IPS-18a (cell line): ENCODE measurements around the gene MIPOL1.

Experiments used
- H3K27ac ChIP-seq: one replicate; pipeline ENCODE4 v1.5.1; 2013; ENCODE audit warnings: low read length
- H3K27me3 ChIP-seq: one replicate; pipeline ENCODE4 v1.6.1; 2013; ENCODE audit warnings: mild to moderate bottlenecking, low read length; ENCODE audit not compliant: control insufficient read depth, insufficient read depth
- H3K36me3 ChIP-seq: one replicate; pipeline ENCODE4 v1.6.1; 2013; ENCODE audit warnings: low read depth, low read length; ENCODE audit not compliant: control insufficient read depth
- H3K4me1 ChIP-seq: one replicate; pipeline ENCODE4 v1.6.1; 2013; ENCODE audit warnings: low read depth, low read length; ENCODE audit not compliant: control insufficient read depth
- H3K4me3 ChIP-seq: one replicate; pipeline ENCODE4 v1.5.1; 2013; ENCODE audit warnings: low read length
- H3K9ac ChIP-seq: one replicate; pipeline ENCODE4 v1.6.1; 2013; ENCODE audit warnings: mild to moderate bottlenecking, low read length, moderate library complexity
- H3K9me3 ChIP-seq: one replicate; pipeline ENCODE4 v1.6.1; 2013; ENCODE audit warnings: low read depth, low read length; ENCODE audit not compliant: control insufficient read depth

Gene MIPOL1

GRCh38 chr14:37592482-37593408 lies 395.0 kb downstream of the MIPOL1 start:
- H3K4me1 ChIP-seq = peaks cover 14% of the 10 kb centered on the region
- peaks cover 98% of the 10 kb centered on the region for H3K27me3 ChIP-seq
- H3K9ac ChIP-seq = no peak overlapping the region
- no peaks in the 10 kb centered on the region for H3K9me3 ChIP-seq
- no peaks in the 10 kb centered on the region for H3K36me3 ChIP-seq
- no peak overlapping the region for H3K4me3 ChIP-seq
- no peak overlapping the region for H3K27ac ChIP-seq

- Histone ChIP-seq H3K27me3 (peaks cover 98% of the 10 kb centered on the region), H3K4me3 (no peak overlapping the region), H3K4me1 (peaks cover 13% of the 10 kb centered on the region), H3K9ac (no peak overlapping the region), H3K9me3 (no peaks in the 10 kb centered on the region), H3K36me3 (no peaks in the 10 kb centered on the region), H3K27ac (no peak overlapping the region)
These were observed 395.9 kb downstream of the MIPOL1 start for GRCh38 chr14:37593511-37594237.

DNA sequence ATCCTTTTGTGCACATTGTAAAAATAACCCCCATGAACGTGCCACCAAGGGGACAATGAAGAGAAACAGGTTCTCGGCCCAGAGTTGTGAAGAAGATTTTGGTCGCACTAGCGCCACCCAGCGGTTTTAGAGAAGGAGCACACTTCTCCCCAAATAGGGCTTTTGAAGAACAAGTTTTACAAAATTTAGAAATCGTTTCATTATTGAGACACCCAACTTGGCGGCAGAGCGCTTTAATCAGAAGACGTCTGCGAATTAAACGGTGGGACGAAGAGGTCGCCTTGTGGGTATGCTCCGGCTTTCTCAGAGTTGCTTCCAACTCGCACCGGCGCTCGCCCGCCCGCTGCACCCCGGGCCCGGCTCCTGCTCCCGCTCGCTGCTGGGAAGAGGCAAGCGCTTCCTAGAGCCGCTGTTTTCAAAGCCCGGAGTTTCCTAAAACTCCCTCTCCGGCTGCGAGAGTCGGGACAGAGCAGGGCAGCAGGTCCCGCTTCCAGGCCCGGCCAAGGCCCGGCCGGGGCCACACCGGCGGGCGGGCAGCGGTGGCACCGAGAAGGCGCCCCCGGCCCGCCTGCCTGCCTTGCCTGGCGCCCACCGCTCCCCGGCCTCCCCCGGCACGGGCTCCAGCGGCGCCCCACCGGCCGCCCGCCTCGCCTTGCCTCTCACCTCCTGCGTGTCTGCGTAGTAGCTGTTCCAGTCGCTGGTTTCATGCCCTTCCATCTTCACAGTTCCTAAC lies 396.7 kb downstream of the MIPOL1 start:
- Histone ChIP-seq H3K27me3 (peaks cover 98% of the 10 kb centered on the region), H3K9ac (no peak overlapping the region), H3K4me1 (peaks cover 13% of the 10 kb centered on the region), H3K36me3 (no peaks in the 10 kb centered on the region), H3K9me3 (no peaks in the 10 kb centered on the region), H3K27ac (no peak overlapping the region), H3K4me3 (peak overlapping the region; percentile 41)

DNA sequence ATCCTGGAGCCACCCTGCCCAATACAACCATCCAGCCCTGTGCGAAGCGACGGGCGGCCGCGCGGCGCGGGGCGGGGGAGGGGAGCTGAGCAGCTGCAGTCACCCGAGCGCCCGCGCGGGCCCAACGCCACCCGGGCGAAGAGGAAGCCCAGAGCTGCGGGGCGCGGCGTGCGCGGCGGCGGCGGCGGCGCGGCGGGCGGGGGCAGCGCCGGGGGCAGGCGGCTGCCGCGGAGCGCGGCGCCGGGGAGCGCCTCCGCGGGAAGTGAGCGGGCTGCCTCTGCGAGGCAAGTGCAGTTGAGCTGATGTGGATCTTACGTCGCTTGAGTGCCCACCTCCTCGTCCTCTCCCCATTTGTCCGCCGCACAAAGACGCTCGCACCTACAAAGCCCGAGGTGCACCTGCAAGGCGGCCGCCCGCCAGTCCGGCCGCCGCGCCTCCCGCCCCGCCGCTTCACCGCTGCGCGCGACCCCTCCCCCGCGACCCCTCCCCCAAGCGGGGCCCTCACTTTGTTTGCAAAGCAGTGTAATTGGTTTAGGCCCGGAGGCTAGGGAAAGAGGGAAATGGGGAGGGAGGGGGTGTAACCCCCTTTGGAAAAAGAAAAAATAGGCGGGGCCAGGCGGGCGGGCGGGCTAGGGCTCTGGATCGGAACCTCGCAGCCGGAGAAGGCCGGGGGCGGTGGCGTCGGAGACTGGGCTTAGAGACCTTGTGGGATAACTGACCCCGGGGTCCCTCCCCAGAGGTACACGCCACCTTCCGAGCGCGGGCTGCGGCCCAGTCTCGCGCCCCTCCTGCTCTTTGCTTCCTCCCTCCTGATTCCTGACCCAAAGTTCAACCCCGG lies 397.5 kb downstream of the MIPOL1 start, which contains the start of the genes FOXA1 and TTC6:
Gene FOXA1 (minus strand): TSS at position 279 of the 838 bp plus-strand sequence. CDS start 277 bp downstream, at position 2.
Gene TTC6 (plus strand): TSS at position 659 of the 838 bp plus-strand sequence. CDS start 26,436 bp downstream, outside the sequence.
- H3K9ac ChIP-seq = no peak within 1 kb of the TSS

DNA sequence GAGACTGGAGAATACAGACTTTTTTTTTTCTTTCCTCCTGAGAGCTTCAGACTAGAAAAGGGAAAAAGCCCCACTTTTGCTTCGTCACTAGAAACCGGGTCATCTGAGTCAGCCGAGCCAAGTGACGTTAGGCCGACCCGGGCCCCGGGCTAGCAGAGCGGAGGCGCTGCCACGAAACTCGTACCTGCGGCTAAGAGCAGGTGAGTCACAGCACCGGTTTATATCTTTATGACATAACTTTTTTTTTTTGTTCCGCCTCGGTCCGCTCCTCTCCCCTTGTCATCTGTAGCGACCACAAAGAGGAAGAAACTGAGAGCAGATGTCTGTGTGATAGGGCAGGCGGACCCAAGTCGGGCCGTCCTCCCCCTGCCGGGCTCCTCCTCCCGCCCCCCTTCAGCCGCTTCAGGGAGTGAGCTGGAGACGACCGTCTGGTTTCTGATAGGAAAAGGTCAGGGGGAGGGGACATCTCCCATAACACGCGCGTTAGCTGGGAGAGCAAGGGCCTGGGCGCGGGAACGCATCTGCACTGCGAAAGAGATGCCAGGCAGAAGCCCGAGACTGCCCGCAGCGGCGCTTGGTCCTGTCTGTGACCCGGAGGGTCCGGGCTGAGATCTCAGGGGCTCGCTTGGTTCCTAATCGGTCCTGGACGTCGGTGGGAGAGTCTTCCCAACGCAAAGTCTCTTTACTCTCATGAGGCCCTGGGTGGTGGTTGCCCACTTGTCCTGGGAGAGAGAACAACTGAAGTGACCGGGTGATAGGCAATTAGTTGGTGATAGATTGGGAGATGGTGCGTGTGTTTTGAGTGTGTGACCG lies 398.3 kb downstream of the MIPOL1 start:
- Histone ChIP-seq H3K4me1 (peaks cover 18% of the 10 kb centered on the region), H3K9ac (no peak overlapping the region), H3K27ac (no peak overlapping the region), H3K27me3 (peaks cover 98% of the 10 kb centered on the region), H3K4me3 (peak overlapping the region; percentile 48), H3K9me3 (no peaks in the 10 kb centered on the region), H3K36me3 (no peaks in the 10 kb centered on the region)

More for the DNA sequence above, 397.5 kb downstream of the MIPOL1 start, which contains the start of the genes FOXA1 and TTC6:
- Histone ChIP-seq H3K4me3 (peak within 1 kb of the TSS; percentile 48), H3K27me3 (peaks cover 98% of the 10 kb centered on the region), H3K4me1 (peaks cover 13% of the 10 kb centered on the region), H3K9me3 (no peaks in the 10 kb centered on the region), H3K36me3 (no peaks in the 10 kb centered on the region), H3K27ac (no peak within 1 kb of the TSS)

GRCh38 chr14:37596790-37597472 lies 399.2 kb downstream of the MIPOL1 start:
- no peak overlapping the region for H3K9ac ChIP-seq
- no peak overlapping the region for H3K27ac ChIP-seq
- H3K4me1 ChIP-seq = peaks cover 15% of the 10 kb centered on the region
- no peaks in the 10 kb centered on the region for H3K9me3 ChIP-seq
- no peaks in the 10 kb centered on the region for H3K36me3 ChIP-seq
- H3K27me3 ChIP-seq = peaks cover 98% of the 10 kb centered on the region
- no peak overlapping the region for H3K4me3 ChIP-seq

- Histone ChIP-seq H3K9ac (no peak overlapping the region), H3K27me3 (peaks cover 98% of the 10 kb centered on the region), H3K27ac (no peak overlapping the region), H3K36me3 (no peaks in the 10 kb centered on the region), H3K4me3 (no peak overlapping the region), H3K9me3 (no peaks in the 10 kb centered on the region), H3K4me1 (peaks cover 15% of the 10 kb centered on the region)
These were observed 399.8 kb downstream of the MIPOL1 start for GRCh38 chr14:37597538-37597913.

GRCh38 chr14:37597914-37598746 lies 400.4 kb downstream of the MIPOL1 start:
- H3K9me3 ChIP-seq = no peaks in the 10 kb centered on the region
- H3K4me3 ChIP-seq = peak overlapping the region; percentile 37
- H3K9ac ChIP-seq = no peak overlapping the region
- H3K27ac ChIP-seq = no peak overlapping the region
- H3K36me3 ChIP-seq = no peaks in the 10 kb centered on the region
- H3K4me1 ChIP-seq = peaks cover 15% of the 10 kb centered on the region
- H3K27me3 ChIP-seq = peaks cover 98% of the 10 kb centered on the region

GRCh38 chr14:37598747-37599506 lies 401.2 kb downstream of the MIPOL1 start:
- peak overlapping the region; percentile 49 for H3K4me3 ChIP-seq
- peaks cover 15% of the 10 kb centered on the region for H3K4me1 ChIP-seq
- H3K36me3 ChIP-seq = no peaks in the 10 kb centered on the region
- no peaks in the 10 kb centered on the region for H3K9me3 ChIP-seq
- no peak overlapping the region for H3K9ac ChIP-seq
- H3K27ac ChIP-seq = no peak overlapping the region
- peaks cover 98% of the 10 kb centered on the region for H3K27me3 ChIP-seq
